ENCODE results near the gene PLD2. TPM values are rescaled to one million over a fixed set of nuclear protein-coding genes. Genes with fewer than 3 reads are reported as not detected.
"Not testable (repeated sequence)": the region's sequence is repeated elsewhere in the genome, so short reads cannot be mapped to it uniquely, and the experiment has no call there.

The PLD2 gene
- total RNA-seq, 1 donor from 2014 or later = 13.3 TPM

DNA sequence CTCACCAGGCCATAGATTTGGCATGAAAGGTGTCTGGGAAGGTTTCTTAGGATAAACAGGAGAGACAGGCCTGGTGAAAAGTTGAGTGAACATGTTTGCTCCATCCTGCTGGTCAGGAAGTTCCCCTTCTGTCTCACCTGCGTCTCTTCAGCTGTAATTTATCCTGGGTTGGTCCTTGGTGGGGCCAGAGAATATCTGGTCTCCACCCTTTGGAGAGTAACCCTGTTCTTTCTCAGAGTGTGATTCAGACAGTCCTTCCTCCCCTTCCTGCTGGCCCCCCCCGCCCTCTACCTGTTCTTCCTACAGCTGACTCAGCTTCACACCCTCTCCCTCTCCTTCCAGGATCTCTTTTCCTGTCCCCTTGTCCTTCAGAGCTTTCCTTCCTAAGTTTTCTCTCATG, 43.3 kb downstream of the PLD2 start:
- intact Hi-C loops (cut with micrococcal nuclease) = no loop called here
- no peak for ATAC-seq

DNA sequence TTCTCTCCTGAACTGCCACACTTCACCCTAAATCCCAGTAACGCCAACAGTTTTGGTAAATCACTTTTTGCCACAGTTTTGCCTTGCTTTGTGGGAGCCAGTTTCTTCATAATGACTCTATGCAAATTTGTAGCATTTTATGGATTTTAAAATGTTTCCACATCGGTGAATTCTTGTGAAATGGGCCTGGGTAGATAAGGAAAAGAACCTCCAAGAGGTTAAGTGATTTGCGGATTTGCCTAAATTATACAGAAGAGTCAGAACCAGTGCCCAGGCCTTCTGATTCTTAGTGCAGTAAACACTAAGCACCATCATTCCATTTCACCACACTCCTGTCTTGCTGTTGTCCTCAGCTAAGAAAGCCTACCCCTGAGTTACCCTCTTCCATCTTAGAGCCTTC, 44.1 kb downstream of the PLD2 start:
- no peak for DNase-seq
- intact Hi-C loops (cut with micrococcal nuclease) = no loop called here
- ATAC-seq = no peak

More for the DNA sequence above, 43.3 kb downstream of the PLD2 start:
- DNase-seq = no peak

DNA sequence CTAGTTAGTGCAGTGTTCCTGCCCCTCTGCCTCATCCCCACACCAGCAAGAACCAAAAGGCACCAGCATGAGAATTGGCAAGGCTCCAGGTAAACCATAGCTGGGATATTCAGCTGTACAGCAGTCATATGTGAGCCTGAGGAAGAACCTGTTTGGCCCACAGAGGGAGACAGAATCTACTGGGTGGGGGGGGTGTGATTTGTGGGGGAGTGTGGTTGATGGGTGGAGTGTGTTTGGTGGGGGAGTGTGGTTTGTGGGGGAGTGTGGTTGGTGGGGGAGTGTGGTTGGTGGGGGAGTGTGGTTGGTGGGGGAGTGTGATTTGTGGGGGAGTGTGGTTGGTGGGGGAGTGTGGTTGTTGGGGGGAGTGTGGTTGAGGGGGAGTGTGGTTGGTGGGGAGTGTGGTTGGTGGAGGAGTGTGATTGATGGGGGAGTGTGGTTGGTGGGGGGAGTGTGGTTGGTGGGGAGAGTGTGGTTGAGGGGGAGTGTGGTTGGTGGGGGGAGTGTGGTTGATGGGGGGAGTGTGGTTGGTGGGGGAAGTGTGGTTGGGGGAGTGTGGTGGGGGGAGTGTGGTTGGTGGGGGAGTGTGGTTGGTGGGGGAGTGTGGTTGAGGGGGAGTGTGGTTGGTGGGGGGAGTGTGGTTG, 45.7 kb downstream of the PLD2 start:
- ATAC-seq = no peak
- intact Hi-C loops (cut with micrococcal nuclease) = no loop called here

GRCh38 chr17:4853208-4853671, 46.3 kb downstream of the PLD2 start:
- intact Hi-C loops (cut with micrococcal nuclease) = no loop called here
- no peak for DNase-seq
- no peak for ATAC-seq

More for the DNA sequence above, 45.7 kb downstream of the PLD2 start:
- no peak for DNase-seq

GRCh38 chr17:4854111-4854681, 47.2 kb downstream of the PLD2 start:
- DNase-seq = no peak
- intact Hi-C loops (cut with micrococcal nuclease) = no loop called here
- ATAC-seq = no peak

DNA sequence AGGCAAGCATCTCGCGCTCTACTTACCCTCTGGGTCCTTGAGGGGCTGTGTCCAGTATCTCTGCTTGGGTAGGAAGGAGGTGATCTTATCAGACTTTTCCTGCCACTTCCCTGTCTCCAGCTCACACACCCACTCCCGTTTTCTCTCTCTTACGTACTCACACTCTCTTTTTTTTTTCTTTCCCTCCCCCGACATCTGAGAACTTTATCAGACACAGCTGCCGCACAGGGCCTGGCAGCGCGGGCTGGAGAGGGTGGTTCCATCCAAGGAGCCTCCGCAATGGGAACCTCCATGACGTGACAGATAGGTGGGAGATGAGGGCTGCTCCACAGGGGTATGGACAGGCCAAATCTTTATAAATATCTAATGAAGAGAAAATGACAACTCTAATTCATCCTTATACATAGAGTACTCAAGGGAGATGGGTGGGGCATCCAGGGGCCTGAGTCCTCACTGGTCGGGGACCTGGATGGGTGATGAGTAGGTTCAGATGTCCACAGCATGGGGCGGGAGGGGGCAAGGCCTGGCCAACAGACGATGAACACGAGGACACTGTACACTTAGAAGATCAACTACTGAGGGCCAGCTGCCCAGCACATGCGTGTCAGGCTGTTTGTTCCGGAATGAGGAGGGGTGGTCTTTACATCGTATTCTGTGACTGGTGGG, 49.5 kb downstream of the PLD2 start:
- ATAC-seq (no peak), DNase-seq (no peak)
- intact Hi-C loops (cut with micrococcal nuclease) = no loop called here

DNA sequence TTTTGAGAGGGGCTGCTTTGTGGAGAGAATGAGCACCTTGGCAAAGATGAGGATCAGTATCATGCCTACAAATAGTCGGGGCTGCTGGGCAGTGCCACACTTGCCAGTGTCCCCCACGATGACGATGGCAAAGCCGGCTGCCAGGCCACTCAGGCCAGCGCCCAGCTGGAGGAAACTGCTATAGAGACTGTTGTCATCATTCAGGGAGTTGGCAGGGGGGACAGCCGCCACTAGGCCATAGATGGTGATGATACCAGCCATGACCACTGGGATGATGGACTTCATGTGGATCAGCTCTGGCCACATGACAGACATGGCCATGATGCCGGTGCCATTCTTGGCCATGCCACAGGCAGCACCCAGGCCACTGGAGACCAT, 50.0 kb downstream of the PLD2 start:
- intact Hi-C loops (cut with micrococcal nuclease) = no loop called here
- ATAC-seq = no peak
- DNase-seq = no peak

DNA sequence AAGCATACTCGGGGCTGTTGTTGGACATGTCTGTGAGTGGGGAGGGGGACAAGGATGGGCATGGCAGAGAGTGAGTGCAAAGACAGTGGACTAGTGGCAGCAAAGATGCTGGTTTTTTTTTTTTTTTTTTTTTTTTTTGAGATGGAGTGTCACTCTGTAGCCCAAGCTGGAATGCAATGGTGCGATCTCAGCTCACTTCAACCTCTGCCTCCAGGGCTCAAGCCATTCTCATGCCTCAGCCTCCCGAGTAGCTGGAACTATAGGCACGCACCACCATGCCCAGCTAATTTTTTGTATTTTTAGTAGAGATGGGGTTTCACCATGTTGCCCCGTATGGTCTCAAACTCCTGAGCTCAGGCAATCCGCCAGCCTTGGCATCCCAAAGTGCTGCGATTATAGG, 50.4 kb downstream of the PLD2 start:
- intact Hi-C loops (cut with micrococcal nuclease); ATAC-seq; DNase-seq: not testable (repeated sequence)

DNA sequence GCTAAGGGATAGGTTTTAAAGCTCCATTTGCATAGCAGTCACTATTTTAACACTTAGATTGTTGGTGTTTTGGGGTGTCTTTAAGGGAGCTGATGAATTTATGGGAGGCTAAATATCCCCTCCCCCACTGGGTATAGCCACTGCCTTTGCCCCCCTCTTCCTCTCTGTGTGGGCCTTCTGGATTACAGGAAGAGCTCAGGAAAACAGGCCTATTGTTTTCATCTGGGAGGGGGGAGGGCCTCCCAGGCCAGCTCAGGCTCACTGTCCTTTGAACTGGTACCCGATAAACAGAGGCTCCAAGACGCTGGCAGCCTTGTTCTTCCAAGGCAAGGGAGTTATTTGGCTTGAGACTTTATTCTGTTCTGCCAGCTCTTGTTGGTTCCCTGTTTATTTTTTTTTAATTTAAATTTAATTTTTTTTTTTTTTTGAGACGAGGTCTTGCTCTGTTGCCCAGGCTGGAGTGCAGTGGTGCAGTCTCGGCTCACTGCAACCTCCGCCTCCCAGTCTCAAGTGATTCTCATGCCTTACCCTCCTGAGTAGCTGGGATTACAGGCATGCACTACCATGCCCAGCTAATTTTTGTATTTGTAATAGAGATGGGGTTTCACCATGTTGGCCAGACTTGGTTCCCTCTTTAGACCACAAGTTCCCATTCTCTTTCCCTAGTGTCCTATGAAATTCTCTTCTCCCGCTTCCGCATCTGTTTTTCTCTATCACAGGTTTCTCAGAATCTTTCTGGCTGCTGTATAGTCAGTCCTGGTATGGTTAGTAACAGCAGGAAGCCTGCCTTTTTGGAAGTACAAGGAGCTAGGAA, 51.3 kb downstream of the PLD2 start:
- DNase-seq = no peak

GRCh38 chr17:4858882-4859260, 51.9 kb downstream of the PLD2 start:
- intact Hi-C loops (cut with micrococcal nuclease) = no loop called here

More for the DNA sequence above, 51.3 kb downstream of the PLD2 start:
- intact Hi-C loops (cut with micrococcal nuclease) = no loop called here
- ATAC-seq = peak; percentile 69

DNA sequence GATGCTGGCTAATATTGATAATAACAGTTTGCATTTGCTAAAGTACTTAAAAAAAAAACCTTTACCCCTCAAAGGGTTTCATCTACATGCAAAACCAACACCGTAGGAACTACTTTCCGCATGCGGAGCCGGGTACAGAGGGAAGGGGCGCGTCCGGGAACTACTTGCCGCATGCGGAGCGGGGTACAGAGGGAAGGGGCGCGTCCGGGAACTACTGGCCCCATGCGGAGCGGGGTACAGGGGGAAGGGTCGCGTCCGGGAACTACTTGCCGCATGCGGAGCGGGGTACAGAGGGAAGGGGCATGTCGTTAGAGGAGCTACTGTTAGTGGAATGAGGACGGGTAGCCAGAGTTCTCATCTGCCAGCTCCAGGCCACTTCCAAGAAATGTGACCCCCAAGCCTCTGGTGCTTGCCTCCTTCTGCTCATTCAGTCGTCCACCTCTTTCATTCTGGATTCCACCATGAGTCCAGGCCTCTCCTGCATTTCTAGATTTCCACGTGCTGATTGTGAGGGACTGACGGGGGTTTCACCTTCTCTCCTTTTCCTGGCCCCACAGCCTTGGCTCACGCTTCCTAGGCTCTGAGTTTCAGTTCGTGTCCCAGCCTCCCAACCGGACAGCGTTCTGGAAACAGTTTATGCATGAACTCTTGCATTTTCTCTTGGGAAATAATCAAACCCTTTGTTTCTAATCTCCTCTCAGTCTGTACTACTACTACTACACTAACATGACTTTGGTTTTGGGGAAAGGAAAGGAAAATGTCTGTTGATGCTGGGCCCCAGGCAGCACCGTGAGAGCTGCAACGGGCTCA, 53.1 kb downstream of the PLD2 start:
- intact Hi-C loops (cut with micrococcal nuclease) = no loop called here
- no peak for DNase-seq
- ATAC-seq = no peak

More at GRCh38 chr17:4858882-4859260, 51.9 kb downstream of the PLD2 start:
- DNase-seq (peak; percentile 79), ATAC-seq (peak; percentile 91)

DNA sequence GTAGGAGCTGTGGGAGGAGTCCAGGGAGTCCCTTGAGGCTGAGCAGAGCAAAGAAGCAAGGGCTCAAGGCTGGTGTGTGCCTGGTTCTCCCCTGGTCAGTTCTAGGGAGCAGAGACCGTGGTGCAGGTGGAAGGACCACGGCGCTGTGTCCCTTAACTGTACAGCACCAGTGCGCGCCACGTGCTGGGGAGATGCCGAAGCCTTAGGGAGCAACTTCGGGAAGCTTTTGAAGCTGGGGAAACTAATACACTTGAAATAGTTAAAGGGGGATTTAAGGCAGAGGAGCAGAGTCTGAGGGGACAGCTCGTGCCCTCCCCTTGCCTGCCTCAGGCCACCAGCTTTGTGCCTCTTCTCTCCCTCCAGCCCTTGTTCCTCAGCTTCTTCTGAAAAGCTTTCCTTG, 53.7 kb downstream of the PLD2 start:
- ATAC-seq = no peak
- intact Hi-C loops (cut with micrococcal nuclease) = no loop called here
- no peak for DNase-seq

- intact Hi-C loops (cut with micrococcal nuclease) = no loop called here
- ATAC-seq = no peak
- no peak for DNase-seq
Measured at GRCh38 chr17:4861052-4861451, 54.1 kb downstream of the PLD2 start.

- DNase-seq (no peak), ATAC-seq (no peak)
- intact Hi-C loops (cut with micrococcal nuclease) = no loop called here
Measured at GRCh38 chr17:4862720-4863119, 55.8 kb downstream of the PLD2 start.

GRCh38 chr17:4863321-4863720, 56.4 kb downstream of the PLD2 start:
- intact Hi-C loops (cut with micrococcal nuclease) = no loop called here
- ATAC-seq = no peak

DNA sequence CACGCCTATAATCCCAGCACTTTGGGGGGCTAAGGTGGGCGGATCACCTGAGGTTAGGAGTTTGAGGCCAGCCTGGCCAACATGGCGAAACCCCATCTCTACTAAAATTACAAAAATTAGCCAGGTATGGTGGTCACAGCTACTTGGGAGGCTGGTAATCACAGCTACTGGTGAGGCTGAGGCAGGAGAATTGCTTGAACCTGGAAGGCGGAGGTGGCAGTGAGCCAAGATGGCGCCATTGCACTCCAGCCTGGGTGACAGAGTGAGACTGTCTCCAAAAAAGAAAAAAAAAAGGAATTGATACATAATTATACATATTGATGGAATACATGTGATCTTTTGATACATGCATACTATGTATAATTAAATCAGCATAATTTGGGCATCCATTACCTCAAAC, 60.6 kb downstream of the PLD2 start:
- DNase-seq; intact Hi-C loops (cut with micrococcal nuclease); ATAC-seq: not testable (repeated sequence)

More at GRCh38 chr17:4863321-4863720, 56.4 kb downstream of the PLD2 start:
- DNase-seq = no peak

DNA sequence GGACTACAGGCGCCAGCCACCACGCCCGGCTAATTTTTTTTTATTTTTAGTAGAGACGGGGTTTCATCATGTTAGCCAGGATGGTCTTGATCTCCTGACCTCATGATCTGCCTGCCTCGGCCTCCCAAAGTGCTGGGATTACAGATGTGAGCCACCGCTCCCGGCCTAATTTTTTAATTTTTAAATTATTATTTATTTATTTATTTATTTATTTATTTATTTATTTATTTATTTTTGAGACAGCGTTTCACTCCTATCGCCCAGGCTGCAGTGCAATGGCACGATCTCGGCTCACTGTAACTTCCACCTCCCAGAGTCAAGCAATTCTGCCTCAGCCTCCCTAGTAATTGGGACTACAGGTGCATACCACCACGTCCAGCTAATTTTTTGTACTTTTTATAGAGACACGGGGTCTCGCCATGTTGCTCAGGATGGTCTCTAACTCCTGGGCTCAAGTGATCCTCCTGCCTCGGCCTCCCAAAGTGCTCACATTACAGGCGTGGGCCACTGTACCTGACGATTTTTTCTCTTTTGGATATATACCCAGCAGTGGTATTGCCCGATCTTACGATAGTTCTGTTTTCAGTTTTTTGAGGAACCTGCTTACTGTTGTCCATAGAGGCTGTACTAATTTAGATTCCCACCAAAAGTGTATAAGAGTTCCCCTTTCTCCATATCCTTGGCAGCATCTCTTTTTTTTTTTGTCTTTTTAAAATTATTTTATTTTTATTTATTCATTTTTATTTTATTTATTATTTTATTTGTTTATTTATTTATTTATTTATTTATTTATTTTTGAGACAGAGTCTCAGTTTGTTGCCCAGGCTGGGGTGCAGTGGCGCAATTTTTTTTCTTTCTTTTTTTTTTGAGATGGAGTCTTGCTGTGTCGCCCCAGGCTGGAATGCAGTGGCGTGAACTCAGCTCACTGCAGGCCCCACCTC, 62.4 kb downstream of the PLD2 start:
- ATAC-seq; DNase-seq; intact Hi-C loops (cut with micrococcal nuclease): not testable (repeated sequence)

GRCh38 chr17:4870855-4871254, 63.9 kb downstream of the PLD2 start:
- DNase-seq (no peak), ATAC-seq (no peak)
- intact Hi-C loops (cut with micrococcal nuclease) = no loop called here
